ENCODE data around the gene SYT17. TPM values are rescaled to one million over a fixed set of nuclear protein-coding genes. Genes with fewer than 3 reads are reported as not detected.

SYT17 gene
- total RNA-seq, 4 donors from 2014 or later: 0.29 to 4.4 (median 2.2) TPM

GRCh38 chr16:19165101-19165500, 2.9 kb upstream of the SYT17 start:
- DNase-seq: no peak
- Histone ChIP-seq H3K27me3 (peaks cover 0 to 7% of the 10 kb centered on the region in 2 donors), H3K9me3 (no peaks in the 10 kb centered on the region), H3K4me1 (peaks cover 0 to 12% of the 10 kb centered on the region in 2 donors), H3K4me3 (no peak overlapping the region), H3K36me3 (no peaks in the 10 kb centered on the region), H3K27ac (no peak overlapping the region)
- TF ChIP-seq CTCF (IDR thresholded peaks at IDR 0.05) (no peak), POLR2A (IDR thresholded peaks at IDR 0.05) (no peak)
- intact Hi-C loops (cut with DNase I; ENCODE audit: low total_unique reads): no loop called here

GRCh38 chr16:19166500-19166899, 1.5 kb upstream of the SYT17 start:
- Histone ChIP-seq H3K9me3 (no peaks in the 10 kb centered on the region), H3K27ac (no peak overlapping the region), H3K36me3 (no peaks in the 10 kb centered on the region), H3K27me3 (peaks cover 0 to 7% of the 10 kb centered on the region in 2 donors), H3K4me3 (no peak overlapping the region), H3K4me1 (peaks cover 0 to 12% of the 10 kb centered on the region in 2 donors)
- intact Hi-C loops (cut with DNase I; ENCODE audit: low total_unique reads): no loop called here
- TF ChIP-seq POLR2A (IDR thresholded peaks at IDR 0.05) (no peak), CTCF (IDR thresholded peaks at IDR 0.05) (no peak)
- DNase-seq: no peak

- H3K9me3 ChIP-seq: no peaks in the 10 kb centered on the region
- intact Hi-C loops (cut with DNase I; ENCODE audit: low total_unique reads): no loop called here
- TF ChIP-seq POLR2A (IDR thresholded peaks at IDR 0.05) (no peak), CTCF (IDR thresholded peaks at IDR 0.05) (no peak)
- H3K36me3 ChIP-seq: no peaks in the 10 kb centered on the region
- H3K27ac ChIP-seq: no peak overlapping the region
- H3K27me3 ChIP-seq: peaks cover 0 to 7% of the 10 kb centered on the region in 2 donors
- H3K4me1 ChIP-seq: peaks cover 0 to 12% of the 10 kb centered on the region in 2 donors
- DNase-seq: no peak
- H3K4me3 ChIP-seq: peak overlapping the region; percentile 21 to 31
Observed at GRCh38 chr16:19168371-19169081, 486 bp downstream of the SYT17 start.

- intact Hi-C loops (cut with DNase I; ENCODE audit: low total_unique reads): no loop called here
- DNase-seq: no peak
- peaks cover 0 to 7% of the 10 kb centered on the region in 2 donors for H3K27me3 ChIP-seq
- H3K27ac ChIP-seq: no peak overlapping the region
- peaks cover 0 to 12% of the 10 kb centered on the region in 2 donors for H3K4me1 ChIP-seq
- TF ChIP-seq POLR2A (IDR thresholded peaks at IDR 0.05) (no peak), CTCF (IDR thresholded peaks at IDR 0.05) (no peak)
- H3K36me3 ChIP-seq: no peaks in the 10 kb centered on the region
- no peaks in the 10 kb centered on the region for H3K9me3 ChIP-seq
- H3K4me3 ChIP-seq: no peak overlapping the region
Observed at GRCh38 chr16:19169082-19169639, 1.1 kb downstream of the SYT17 start.

GRCh38 chr16:19170043-19170655, 2.1 kb downstream of the SYT17 start:
- DNase-seq: no peak
- intact Hi-C loops (cut with DNase I; ENCODE audit: low total_unique reads): loop anchor here (10.0 kb wide), 1 partner anchor 85 kb away; no protein-coding TSS in a partner anchor
- H3K27me3 ChIP-seq: peaks cover 0 to 7% of the 10 kb centered on the region in 2 donors
- TF ChIP-seq CTCF (IDR thresholded peaks at IDR 0.05): no peak
- no peak for TF ChIP-seq POLR2A (IDR thresholded peaks at IDR 0.05)
- H3K36me3 ChIP-seq: no peaks in the 10 kb centered on the region
- no peak overlapping the region for H3K4me3 ChIP-seq
- no peaks in the 10 kb centered on the region for H3K9me3 ChIP-seq
- peaks cover 0 to 12% of the 10 kb centered on the region in 2 donors for H3K4me1 ChIP-seq
- no peak overlapping the region for H3K27ac ChIP-seq
